Kidney tubule cell (primary cell): Measurements from ENCODE around the gene AK2.
A peak's percentile ranks its signal among the peaks of the same experiment; 100 is the strongest.
"Not testable (repeated sequence)": the region's sequence is repeated elsewhere in the genome, so short reads cannot be mapped to it uniquely, and the experiment has no call there.

Experiments used
- DNase-seq: peaks from one replicate; pipeline ENCODE4 v3.0.0-alpha.2; 2018; ENCODE audit warnings: low spot score

The AK2 gene

DNA sequence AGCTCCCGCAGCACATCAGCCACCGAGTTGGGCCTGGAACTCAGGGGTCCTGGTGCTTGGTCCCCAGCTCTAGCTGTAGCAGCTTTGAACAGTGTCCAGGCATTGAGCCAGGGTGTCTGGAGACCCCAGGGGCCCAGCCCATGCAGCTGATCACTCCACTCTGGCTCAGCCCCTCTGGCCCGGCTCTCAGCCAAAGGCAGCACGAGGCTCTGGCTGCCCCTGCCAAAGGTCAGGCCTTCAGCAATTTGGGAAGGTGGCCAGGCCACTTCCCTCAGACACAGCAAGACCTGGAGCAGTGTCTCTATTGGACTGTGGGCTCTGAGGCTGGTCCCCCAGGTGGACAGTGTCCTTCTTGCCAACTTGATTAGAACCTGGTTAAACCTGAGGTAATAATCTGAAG, 37.7 kb downstream of the AK2 start:
- DNase-seq, result no peak

GRCh38 chr1:32998064-32998463, 38.6 kb downstream of the AK2 start:
- DNase-seq, result no peak

GRCh38 chr1:32997381-32997891, 39.2 kb downstream of the AK2 start:
- DNase-seq, result peak; percentile 87

DNA sequence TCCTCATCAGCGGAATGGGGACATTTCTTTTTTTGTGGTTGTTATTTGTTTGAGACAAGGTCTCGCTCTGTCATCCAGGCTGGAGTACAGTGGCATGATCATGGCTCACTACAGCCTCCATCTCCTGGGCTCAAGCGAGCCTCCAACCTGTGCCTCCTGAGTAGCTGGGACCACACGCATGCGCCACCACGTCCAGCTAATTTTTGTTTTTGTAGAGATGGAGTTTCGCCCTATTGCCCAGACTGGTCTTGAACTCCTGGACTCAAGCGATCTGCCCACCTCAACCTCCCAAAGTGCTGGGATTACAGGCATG, 43.4 kb downstream of the AK2 start:
- not testable (repeated sequence) for DNase-seq

DNA sequence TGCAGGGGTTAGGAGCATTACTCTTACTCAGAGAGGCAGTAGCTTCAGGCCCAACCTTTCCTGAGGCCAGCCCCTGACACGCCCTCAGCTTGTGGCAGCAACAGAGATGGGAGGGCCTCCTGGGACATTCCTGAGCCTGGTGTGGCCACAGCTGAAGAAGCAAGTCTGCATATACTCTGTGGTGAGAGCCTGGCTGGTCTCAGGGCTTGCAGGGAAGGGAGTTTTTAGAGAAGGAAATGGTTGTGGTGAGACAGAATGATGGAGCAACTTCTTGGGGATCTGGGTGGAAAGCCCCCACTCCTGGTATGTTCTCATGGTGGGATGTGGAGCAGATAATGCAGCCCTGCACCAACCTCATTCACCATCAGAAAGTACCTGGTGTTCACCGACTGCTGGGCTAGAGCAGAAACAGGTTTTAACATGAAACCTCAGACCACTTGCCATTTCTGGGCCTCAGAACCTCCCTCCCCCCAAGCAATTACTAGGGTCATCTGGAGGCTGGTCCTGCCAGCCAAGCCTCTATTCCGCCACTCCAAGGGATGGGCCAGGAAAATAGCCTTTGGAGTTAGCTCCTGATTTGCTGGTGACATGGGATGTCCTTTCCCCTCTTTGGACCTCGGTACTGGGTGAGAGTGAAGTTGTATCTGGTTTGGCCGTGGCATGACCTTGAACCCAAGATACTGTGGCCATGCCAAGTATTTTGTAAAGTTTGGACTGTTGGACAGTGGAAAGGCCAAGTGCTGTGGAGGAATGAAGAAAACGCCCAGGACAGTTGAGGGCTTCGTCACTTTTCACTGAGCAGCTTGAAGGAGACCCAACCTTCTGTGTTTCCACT, 44.0 kb downstream of the AK2 start:
- DNase-seq, result peak; percentile 97

- no peak for DNase-seq
Measured at GRCh38 chr1:32991819-32992488, 44.7 kb downstream of the AK2 start.

DNA sequence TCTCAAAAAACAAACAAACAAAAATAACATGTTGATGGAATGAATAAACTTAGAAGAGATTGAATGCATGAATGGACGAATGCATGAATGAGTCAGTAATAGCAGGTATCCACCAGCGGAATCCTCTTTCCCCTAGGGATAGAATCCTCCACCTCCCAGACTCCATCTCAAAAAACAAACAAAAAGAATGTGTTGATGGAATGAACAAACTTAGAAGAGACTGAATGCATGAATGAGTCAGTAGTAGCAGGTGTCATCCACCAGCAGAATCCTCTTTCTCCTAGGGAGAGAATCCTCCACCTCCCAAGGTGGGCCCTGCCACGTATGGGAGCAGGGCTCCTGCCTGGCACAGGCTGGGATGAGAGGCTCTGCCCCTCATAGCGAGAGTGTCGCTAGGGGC, 45.3 kb downstream of the AK2 start:
- peak; percentile 74 for DNase-seq

DNA sequence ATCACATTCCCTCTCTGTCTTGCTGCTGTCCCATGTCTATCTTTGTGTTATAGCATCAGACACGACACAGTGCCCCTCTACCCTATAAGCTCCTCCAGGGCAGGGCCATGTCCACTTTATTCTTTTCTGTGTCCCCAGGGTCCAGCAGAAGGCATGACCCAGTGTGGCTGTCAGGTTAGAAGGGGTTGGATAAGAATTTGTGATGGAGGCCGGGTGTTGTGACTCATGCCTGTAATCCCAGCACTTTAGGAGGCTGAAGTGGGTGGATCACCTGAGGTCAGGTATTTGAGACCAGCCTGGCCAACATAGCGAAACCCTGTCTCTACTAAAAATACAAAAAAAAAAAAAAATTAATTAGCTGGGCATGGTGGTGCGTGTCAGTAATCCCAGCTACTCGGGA, 45.8 kb downstream of the AK2 start:
- peak; percentile 28 for DNase-seq

DNA sequence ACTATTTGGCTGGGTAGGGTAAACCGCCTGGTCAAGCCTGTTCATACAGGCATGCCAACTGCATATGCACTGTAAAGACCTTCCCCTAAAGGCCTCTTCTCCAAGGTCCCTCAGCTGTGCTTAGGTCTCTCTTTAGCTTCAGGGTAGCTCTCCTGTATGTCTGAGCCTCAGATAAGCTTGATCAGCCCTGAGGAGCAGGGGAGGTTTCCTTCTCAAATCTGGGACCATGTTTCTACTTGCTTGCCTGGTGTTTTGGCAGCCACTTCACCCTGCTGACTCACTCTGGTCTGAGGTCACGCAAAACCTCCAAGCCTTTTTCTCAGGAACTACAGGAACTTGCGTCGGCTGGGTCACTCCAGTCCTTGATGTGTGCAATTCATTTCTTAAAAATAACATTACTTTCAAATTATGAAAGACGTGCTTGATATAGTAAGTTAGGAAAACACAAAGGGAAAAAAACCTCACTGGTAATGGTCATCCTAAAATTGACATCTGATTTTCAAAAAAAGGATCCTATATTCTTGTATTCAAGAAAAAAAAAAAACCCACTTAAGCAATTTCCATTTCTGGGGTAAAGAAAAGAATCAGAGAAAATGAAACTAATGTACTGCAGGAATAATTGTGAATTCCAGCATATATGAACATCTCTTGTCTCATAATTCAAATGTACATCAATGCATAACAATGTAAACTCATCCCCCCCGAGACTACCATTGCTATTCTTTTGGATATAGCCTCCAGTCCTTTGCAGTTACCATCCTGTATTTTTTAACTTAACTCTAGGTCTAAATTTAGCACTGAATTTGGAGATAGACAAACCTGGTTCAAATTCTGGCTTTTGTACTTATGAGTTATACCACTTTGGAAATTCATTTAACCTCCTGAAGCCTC, 47.3 kb downstream of the AK2 start:
- DNase-seq, result peak; percentile 87

DNA sequence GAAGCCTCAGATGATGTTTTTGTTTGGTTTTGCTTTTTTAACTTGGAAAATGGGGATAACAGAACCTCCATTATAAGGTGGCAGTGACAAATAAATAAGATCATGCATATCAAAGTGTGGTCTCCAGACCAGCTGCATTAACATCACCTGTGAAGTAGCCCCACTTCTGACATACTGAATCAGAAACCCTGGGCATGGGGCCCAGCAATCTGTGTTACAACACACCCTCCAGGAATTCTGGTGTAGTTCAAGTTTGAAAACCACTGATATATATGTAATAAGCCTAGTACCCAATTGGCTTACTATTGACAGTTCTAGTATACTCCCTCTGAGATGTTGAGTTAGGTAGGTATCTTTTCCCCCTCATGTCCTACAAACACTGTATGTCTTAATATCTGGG, 48.0 kb downstream of the AK2 start:
- DNase-seq, result peak; percentile 57

GRCh38 chr1:32985226-32985625, 51.5 kb downstream of the AK2 start:
- no peak for DNase-seq

- no peak for DNase-seq
Measured at GRCh38 chr1:32984455-32985171, 52.1 kb downstream of the AK2 start.

GRCh38 chr1:32984090-32984454, 52.6 kb downstream of the AK2 start:
- no peak for DNase-seq

DNA sequence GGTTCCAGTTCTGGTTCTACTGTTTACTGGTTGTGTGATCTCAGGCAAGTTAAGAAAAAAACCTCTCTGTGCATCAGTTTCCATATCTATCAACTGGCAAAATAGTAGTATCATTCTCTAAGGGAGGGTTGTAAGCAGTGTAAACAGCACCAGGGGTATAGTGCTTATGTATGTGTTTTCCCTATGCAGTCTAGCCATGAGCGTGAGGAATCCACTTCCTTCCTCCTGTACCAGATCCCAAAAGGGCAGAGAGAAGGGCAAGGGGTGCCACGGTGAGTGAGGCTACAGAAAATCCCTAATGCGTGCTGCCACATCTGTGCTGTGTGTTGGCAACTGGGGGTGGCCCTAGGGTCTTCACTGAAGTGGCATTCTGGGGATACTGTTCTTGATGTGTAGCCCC, 53.7 kb downstream of the AK2 start:
- no peak for DNase-seq

GRCh38 chr1:32981003-32981901, 55.4 kb downstream of the AK2 start:
- peak; percentile 99 for DNase-seq

DNA sequence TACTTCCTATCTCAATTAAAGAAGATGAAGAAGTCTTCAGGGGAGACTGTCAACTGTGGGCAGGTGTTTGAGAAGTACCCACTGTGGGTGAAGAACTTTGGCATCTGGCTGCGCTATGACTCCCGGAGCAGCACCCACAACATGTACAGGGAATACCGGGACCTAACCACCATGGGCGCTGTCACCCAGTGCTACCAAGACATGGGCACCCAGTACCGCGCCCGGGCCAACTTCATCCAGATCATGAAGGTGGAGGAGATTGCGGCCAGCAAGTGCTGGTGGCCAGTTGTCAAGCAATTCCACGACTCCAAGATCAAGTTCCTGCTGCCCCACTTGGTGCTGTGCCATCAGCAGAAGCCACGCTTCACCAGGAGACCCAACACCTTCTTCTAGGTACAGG, 56.6 kb downstream of the AK2 start:
- no peak for DNase-seq

GRCh38 chr1:32978854-32979253, 57.8 kb downstream of the AK2 start:
- no peak for DNase-seq

- DNase-seq, result no peak
Measured at GRCh38 chr1:32977546-32978087, 59.1 kb downstream of the AK2 start.

DNA sequence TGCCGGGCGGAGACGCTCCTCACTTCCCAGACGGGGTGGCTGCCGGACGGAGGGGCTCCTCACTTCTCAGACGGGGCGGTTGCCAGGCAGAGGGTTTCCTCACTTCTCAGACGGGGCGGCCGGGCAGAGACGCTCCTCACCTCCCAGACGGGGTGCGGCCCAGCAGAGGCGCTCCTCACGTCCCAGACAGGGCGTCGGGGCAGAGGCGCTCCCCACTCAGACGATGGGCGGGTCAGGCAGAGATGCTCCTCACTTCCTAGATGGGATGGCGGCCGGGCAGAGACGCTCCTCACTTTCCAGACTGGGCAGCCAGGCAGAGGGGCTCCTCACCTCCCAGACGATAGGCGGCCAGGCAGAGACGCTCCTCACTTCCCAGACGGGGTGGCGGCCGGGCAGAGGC, 61.6 kb downstream of the AK2 start:
- not testable (repeated sequence) for DNase-seq

DNA sequence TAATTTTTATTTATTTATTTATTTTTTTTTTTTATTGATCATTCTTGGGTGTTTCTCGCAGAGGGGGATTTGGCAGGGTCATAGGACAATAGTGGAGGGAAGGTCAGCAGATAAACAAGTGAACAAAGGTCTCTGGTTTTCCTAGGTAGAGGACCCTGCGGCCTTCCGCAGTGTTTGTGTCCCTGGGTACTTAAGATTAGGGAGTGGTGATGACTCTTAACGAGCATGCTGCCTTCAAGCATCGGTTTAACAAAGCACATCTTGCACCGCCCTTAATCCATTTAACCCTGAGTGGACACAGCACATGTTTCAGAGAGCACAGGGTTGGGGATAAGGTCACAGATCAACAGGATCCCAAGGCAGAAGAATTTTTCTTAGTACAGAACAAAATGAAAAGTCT, 63.2 kb downstream of the AK2 start:
- not testable (repeated sequence) for DNase-seq
